HK-2 (cell line): Measurements from ENCODE around the gene GRM3.

Experiments used
- DNase-seq: peaks from one replicate; pipeline ENCODE4 v3.0.0-alpha.2; 2018; ENCODE audit not compliant: unreplicated experiment

Gene GRM3

DNA sequence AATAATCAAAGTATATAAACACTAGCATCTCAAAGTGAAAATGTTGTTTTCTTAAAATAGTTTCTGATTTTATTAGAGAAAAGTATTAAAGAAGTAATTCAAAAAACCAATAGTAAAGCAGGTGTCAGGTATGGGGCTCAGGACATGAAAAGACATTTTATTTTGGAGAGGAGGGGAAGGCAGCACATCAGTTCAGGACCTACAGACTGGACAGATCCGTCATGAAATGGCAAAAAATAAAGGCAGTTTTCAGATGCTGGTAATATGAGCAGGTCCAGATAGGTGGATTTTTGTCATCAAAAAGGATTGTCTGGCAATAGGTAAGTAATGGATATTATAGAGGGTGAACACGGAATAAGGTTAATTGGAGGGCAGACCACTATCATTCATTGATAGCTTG is 49.0 kb downstream of the GRM3 start:
- no peak for DNase-seq

GRCh38 chr7:86706406-86706805 is 62.7 kb downstream of the GRM3 start:
- DNase-seq, result no peak

DNA sequence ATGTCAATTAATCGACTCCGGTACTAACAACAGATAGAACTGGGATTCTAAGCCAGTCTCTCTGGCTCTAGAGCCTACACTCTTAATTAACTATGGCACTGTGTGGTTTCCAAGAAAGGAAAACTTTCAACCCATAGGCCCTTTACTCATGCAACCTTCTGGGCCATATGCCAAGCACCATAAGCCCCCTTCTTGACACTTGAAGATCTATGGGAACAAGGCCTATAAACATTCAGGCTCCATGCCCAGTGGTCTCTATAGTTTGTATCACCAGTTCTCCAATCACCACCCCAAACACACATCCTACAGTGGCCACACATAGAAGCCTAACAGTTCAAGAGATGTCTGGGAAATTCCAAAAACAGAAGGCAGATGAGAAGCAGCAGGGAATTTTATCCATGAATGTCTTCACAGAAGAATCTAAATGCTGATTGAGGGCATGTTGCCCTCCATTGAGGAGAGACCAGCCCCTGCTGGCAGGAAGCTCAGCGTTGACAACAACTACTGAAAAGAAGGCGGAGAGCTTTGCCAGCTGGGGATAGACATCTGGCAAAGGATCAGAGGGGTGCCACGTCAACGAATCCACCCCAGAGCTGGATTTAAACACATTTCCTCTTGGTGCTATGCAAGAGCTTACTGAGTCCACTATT is 64.4 kb downstream of the GRM3 start:
- no peak for DNase-seq

- DNase-seq, result no peak
These were observed 76.6 kb downstream of the GRM3 start for GRCh38 chr7:86720306-86720705.

GRCh38 chr7:86733783-86734182 is 90.1 kb downstream of the GRM3 start:
- DNase-seq, result no peak

GRCh38 chr7:86745013-86745745 is 101.5 kb downstream of the GRM3 start:
- no peak for DNase-seq

- DNase-seq, result no peak
These were observed 104.0 kb downstream of the GRM3 start for GRCh38 chr7:86747698-86748097.

DNA sequence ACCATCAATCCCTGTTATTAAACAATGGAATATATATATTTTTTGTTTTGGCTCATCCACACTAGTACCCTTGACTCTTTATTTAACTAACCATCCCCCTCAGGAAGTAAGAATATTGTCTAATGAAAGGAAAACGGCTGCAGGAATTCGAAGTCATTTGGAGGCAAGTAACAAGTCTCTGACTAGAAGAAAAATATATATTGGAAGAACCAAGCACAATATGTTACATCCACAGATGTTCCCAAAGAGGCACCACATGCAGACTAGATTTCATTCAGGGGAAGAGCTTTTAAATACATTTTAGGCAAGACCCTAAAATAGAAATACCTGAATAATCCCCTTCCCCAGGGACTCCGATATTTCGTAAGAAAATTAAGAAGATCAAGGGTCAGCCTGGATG is 104.5 kb downstream of the GRM3 start:
- DNase-seq, result no peak

GRCh38 chr7:86748843-86749719 is 105.4 kb downstream of the GRM3 start:
- no peak for DNase-seq

DNA sequence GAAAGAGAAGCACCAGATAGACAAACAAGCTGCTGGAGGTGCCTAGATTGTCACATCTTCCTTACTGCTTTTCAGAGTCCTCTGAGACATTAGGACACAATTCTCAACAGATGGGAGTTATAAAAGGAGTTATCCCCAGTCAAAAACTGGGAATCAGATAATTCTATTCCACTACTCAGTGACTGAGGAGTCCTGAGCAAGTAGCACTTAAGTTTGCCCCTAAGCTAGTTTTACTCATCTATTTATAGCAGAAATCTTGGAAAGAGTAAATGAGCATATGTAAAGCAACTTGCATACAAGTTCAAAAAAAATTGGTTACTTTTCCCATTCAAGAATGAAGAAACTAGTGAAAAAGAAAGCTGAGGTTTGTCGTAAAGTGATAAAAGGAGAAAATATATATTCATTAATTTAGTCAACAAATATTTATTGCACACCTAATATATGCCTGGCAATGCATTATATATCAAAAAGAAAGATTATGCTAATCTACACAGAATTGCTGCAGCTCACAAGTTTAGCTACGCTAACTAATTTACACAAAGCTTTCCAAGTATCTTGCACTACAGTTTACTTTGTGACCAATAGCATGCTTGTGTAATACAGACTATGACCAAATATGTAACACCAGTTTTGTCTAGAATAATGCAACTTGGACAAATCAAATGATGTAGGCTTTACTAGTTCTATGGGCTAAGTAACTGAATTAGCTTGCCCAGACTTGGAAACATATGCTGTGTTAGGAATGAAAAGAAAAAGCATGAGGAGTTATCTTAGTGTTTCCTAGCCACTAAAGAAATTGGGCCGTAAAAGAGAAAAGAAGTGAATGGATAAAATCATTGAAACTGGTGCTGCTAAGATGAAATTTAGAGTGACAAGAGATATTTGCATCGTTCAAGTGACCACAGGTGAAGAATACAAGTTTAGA is 106.3 kb downstream of the GRM3 start:
- DNase-seq, result no peak

GRCh38 chr7:86760236-86760635 is 116.5 kb downstream of the GRM3 start:
- no peak for DNase-seq

DNA sequence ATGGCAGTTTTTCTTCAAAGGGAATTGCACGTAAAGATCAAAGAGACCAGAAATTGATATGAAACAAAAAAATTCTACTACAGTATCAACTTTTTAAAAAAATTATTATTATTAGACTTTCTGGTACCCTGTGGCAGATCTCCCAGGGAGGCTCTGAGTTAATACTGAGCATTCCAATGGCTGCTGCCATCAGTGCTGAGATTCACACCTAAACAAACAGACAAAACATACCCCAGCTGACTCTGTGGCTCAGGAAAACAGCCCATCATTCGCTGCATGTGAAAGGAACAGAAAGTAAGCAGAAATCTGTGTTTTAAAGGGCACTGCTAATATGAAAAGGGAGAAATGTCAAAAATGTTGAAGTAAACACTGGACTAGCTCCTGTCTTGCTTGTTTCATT is 118.4 kb downstream of the GRM3 start:
- no peak for DNase-seq

GRCh38 chr7:86765931-86766330 is 122.2 kb downstream of the GRM3 start:
- no peak for DNase-seq

DNA sequence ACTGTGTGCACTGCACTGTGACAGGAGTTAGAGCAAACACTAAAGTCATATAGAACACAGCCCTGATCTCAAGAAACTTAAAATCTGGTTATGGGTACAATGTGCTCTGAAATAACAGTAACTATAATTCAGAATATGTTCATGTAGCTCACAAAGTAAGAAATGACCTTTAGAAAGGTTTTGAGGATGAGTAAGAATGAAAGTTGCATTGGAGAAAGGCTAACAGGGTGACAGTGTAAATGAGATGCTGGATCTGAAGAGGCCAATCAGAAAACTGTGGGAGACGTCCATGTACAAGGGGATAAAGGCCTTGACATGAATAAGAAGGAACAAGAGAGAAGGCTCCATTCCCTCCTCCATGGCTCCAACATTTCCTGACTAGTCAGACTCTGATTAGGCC is 124.7 kb downstream of the GRM3 start:
- DNase-seq, result no peak

GRCh38 chr7:86768967-86769760 is 125.5 kb downstream of the GRM3 start:
- DNase-seq, result no peak

DNA sequence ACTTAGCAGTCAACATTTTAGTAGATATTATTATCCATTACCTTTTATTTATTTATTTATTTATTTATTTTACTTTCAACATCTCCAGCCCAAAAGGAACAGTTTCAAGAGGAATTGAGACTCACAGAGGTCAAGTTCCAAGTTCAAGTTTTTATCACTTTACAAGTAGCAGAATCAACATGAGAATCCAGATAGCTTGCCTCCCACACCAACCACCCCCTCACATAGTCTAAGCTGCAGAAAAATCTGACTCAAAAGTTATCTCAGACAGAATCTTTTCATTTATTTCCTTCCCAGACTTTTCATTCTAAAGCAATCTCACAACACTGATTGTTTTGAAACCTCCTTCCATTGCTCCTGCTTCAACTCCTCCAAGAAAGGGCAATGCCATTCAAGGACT is 129.6 kb downstream of the GRM3 start:
- no peak for DNase-seq

DNA sequence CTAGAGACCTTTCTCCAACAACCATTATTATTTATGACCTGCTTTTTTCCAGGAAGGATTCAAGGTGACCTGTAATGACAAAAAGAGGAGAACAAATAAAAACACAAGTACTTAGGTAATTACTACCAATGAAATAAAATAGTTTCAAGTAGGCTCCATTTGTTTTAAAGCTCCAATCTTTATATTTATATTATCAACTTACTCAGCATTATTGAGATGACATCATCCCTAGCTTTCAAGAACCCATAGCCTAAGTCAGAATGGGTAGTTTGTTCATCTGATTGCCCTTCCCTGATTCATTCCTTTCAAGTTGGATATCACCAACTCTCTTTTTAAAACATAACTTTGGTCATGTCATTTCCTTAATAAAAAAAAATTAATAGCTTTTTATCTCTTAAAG is 131.5 kb downstream of the GRM3 start:
- DNase-seq, result no peak

DNA sequence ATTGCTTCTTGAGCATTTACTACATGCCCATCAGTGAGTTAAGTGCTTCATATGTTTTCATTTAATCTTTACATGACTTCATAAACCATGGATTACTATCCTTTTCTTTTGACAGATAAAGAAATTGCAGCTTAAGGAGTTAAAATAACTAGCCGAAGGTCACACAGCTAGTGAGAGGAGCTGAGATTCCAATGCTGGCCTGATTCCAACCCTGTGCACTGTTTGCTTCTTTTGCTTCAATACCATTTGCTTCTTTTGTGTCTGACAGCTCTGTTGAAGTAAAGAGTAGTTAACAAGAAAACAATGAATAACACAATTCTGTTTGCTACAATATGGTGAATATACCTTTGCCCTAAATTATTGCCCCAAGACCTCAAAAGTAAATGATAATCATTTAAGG is 132.4 kb downstream of the GRM3 start:
- no peak for DNase-seq

DNA sequence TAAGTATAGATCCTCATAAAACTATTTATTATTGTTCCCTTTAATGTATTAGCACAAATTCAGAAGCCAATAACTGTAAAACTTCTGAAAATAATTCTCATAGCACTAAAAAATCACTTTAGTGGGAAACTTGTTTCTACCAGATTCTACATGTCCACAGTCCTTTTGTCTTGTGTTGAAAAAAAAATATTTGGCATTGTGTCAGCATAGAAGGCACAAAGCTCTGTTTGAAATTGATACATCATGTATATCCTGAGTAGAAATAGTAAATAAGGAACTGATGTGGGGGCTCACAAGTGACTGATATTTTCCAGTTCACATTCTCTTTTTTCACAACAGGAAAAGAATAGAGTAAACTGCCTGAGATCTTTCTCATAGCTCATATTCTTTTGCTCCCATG is 134.6 kb downstream of the GRM3 start:
- DNase-seq, result no peak

GRCh38 chr7:86784765-86785164 is 141.1 kb downstream of the GRM3 start:
- no peak for DNase-seq

- no peak for DNase-seq
These were observed 141.9 kb downstream of the GRM3 start for GRCh38 chr7:86785641-86786040.
